SK-N-SH (cell line): ENCODE measurements around the gene EEF2.

Experiments
- FOXM1 ChIP-seq: IDR thresholded peaks from 2 replicates; pipeline ENCODE4 v1.4.0; 2012; ENCODE audit warnings: low read depth, mild to moderate bottlenecking
- MEF2A ChIP-seq: IDR thresholded peaks from 2 replicates; pipeline ENCODE4 v1.4.0; 2012; ENCODE audit warnings: low read depth, borderline replicate concordance
- RCOR1 ChIP-seq: fragments of 150-350 bp; IDR thresholded peaks from 2 replicates; pipeline ENCODE4 v1.6.1; 2017; ENCODE audit warnings: antibody characterized with exemption, low read length
- REST ChIP-seq: IDR thresholded peaks from 2 replicates; pipeline ENCODE4 v1.6.1; 2012; ENCODE audit warnings: mild to moderate bottlenecking, low read depth, low read length, moderate library complexity

GRCh38 chr19:3932931-3933810 is 52.1 kb downstream of the EEF2 start, which contains the start of gene NMRK2:
- TF ChIP-seq REST (no peak), RCOR1 (no peak), FOXM1 (no peak), MEF2A (no peak)
